Stimulated activated effector memory CD8-positive, alpha-beta T cell treated with anti-CD3 and anti-CD28 coated beads, Interleukin-12 subunit alpha, Interleukin-12 subunit beta, amount 100 ng/mL, for 72 hours (primary cell): ENCODE results near the gene SPACA5.
A peak's percentile ranks its signal among the peaks of the same experiment; 100 is the strongest.
"Not testable (repeated sequence)": the region's sequence is repeated elsewhere in the genome, so short reads cannot be mapped to it uniquely, and the experiment has no call there.

ENCODE experiments used
- ATAC-seq: fragments of 150-1000 bp; cut with Tn5 transposase; 2 replicates; pipeline ENCODE4 v1.10.0; 2021
- DNase-seq, 2 donors: peaks; one replicate each; pipeline ENCODE4 v3.0.0; 2021 to 2022; ENCODE audit warnings: low spot score in 2 of 2
- H3K27ac Mint-ChIP-seq: one replicate; pipeline ENCODE4 v1.8.0; 2022; ENCODE audit warnings: mild to moderate bottlenecking, mixed read lengths
- H3K36me3 Mint-ChIP-seq: one replicate; pipeline ENCODE4 v1.8.0; 2022; ENCODE audit warnings: mild to moderate bottlenecking, mixed read lengths
- H3K4me1 Mint-ChIP-seq: one replicate; pipeline ENCODE4 v1.8.0; 2022; ENCODE audit warnings: mixed read lengths
- H3K4me3 Mint-ChIP-seq: one replicate; pipeline ENCODE4 v1.8.0; 2022; ENCODE audit warnings: mild to moderate bottlenecking, mixed read lengths
- H3K9me3 Mint-ChIP-seq: one replicate; pipeline ENCODE4 v1.8.0; 2022; ENCODE audit warnings: mixed read lengths

Gene SPACA5

GRCh38 chrX:48006688-48007087 lies at the start of gene SPACA5:
TSS of gene SPACA5 (plus strand) at chrX:48006988. CDS start at chrX:48007803, 815 bp downstream.
- ATAC-seq, H3K9me3 Mint-ChIP-seq, H3K4me3 Mint-ChIP-seq, DNase-seq, H3K27ac Mint-ChIP-seq: not testable (repeated sequence)
- H3K4me1 Mint-ChIP-seq, result peaks cover 16% of the 10 kb centered on the region
- peaks cover 16% of the 10 kb centered on the region for H3K36me3 Mint-ChIP-seq

- not testable (repeated sequence) for H3K9me3 Mint-ChIP-seq, H3K4me1 Mint-ChIP-seq, H3K4me3 Mint-ChIP-seq, DNase-seq, ATAC-seq, H3K36me3 Mint-ChIP-seq, H3K27ac Mint-ChIP-seq
These were observed 48.6 kb upstream of the SPACA5 start for GRCh38 chrX:47958206-47958605.

GRCh38 chrX:47958761-47959342 lies 47.9 kb upstream of the SPACA5 start:
- DNase-seq (no peak), ATAC-seq (peak; percentile 63)
- H3K4me1 Mint-ChIP-seq, result no peaks in the 10 kb centered on the region
- no peaks in the 10 kb centered on the region for H3K36me3 Mint-ChIP-seq
- no peak overlapping the region for H3K4me3 Mint-ChIP-seq
- H3K9me3 Mint-ChIP-seq, result no peaks in the 10 kb centered on the region
- H3K27ac Mint-ChIP-seq, result no peak overlapping the region

GRCh38 chrX:47960406-47960805 lies 46.4 kb upstream of the SPACA5 start:
- DNase-seq (no peak), ATAC-seq (no peak)
- Mint-ChIP-seq H3K36me3 (no peaks in the 10 kb centered on the region), H3K27ac (no peak overlapping the region), H3K4me1 (no peaks in the 10 kb centered on the region), H3K9me3 (no peaks in the 10 kb centered on the region), H3K4me3 (no peak overlapping the region)

GRCh38 chrX:47961830-47962229 lies 45.0 kb upstream of the SPACA5 start:
- DNase-seq, H3K4me1 Mint-ChIP-seq, H3K36me3 Mint-ChIP-seq, H3K9me3 Mint-ChIP-seq, H3K27ac Mint-ChIP-seq, H3K4me3 Mint-ChIP-seq, ATAC-seq: not testable (repeated sequence)

- H3K4me3 Mint-ChIP-seq, H3K36me3 Mint-ChIP-seq, H3K27ac Mint-ChIP-seq, ATAC-seq, DNase-seq, H3K9me3 Mint-ChIP-seq, H3K4me1 Mint-ChIP-seq: not testable (repeated sequence)
These were observed 41.3 kb upstream of the SPACA5 start for GRCh38 chrX:47965526-47965925.

- ATAC-seq, result no peak
- H3K27ac Mint-ChIP-seq, result no peak overlapping the region
- no peak overlapping the region for H3K4me3 Mint-ChIP-seq
- H3K9me3 Mint-ChIP-seq, result peaks cover 12% of the 10 kb centered on the region
- H3K36me3 Mint-ChIP-seq, result peaks cover 19% of the 10 kb centered on the region
- no peak for DNase-seq
- peaks cover 5% of the 10 kb centered on the region for H3K4me1 Mint-ChIP-seq
These were observed 33.6 kb upstream of the SPACA5 start for GRCh38 chrX:47973235-47973634.

- no peak overlapping the region for H3K4me3 Mint-ChIP-seq
- DNase-seq, result no peak
- no peak overlapping the region for H3K27ac Mint-ChIP-seq
- peaks cover 20% of the 10 kb centered on the region for H3K9me3 Mint-ChIP-seq
- ATAC-seq, result no peak
- H3K36me3 Mint-ChIP-seq, result peaks cover 52% of the 10 kb centered on the region
- H3K4me1 Mint-ChIP-seq, result peaks cover 5% of the 10 kb centered on the region
These were observed 30.3 kb upstream of the SPACA5 start for GRCh38 chrX:47976254-47977151.

GRCh38 chrX:47991263-47992094 lies 15.3 kb upstream of the SPACA5 start:
- Mint-ChIP-seq H3K9me3 (no peaks in the 10 kb centered on the region), H3K4me1 (peaks cover 31% of the 10 kb centered on the region), H3K4me3 (no peak overlapping the region), H3K27ac (peak overlapping the region; percentile 26), H3K36me3 (peaks cover 50% of the 10 kb centered on the region)
- DNase-seq, result no peak
- peak; percentile 90 for ATAC-seq

GRCh38 chrX:47992095-47992380 lies 14.8 kb upstream of the SPACA5 start:
- DNase-seq (no peak), ATAC-seq (no peak)
- H3K4me3 Mint-ChIP-seq, result no peak overlapping the region
- H3K4me1 Mint-ChIP-seq, result peaks cover 31% of the 10 kb centered on the region
- H3K36me3 Mint-ChIP-seq, result peaks cover 49% of the 10 kb centered on the region
- H3K27ac Mint-ChIP-seq, result peak overlapping the region; percentile 26
- H3K9me3 Mint-ChIP-seq, result no peaks in the 10 kb centered on the region

GRCh38 chrX:47992669-47993068 lies 14.1 kb upstream of the SPACA5 start:
- peak overlapping the region; percentile 26 for H3K27ac Mint-ChIP-seq
- DNase-seq (no peak), ATAC-seq (no peak)
- H3K36me3 Mint-ChIP-seq, result peaks cover 47% of the 10 kb centered on the region
- H3K4me3 Mint-ChIP-seq, result no peak overlapping the region
- H3K4me1 Mint-ChIP-seq, result peaks cover 31% of the 10 kb centered on the region
- no peaks in the 10 kb centered on the region for H3K9me3 Mint-ChIP-seq

GRCh38 chrX:48001260-48001659 lies 5.5 kb upstream of the SPACA5 start:
- Mint-ChIP-seq H3K4me3 (no peak overlapping the region), H3K9me3 (no peaks in the 10 kb centered on the region), H3K36me3 (peaks cover 51% of the 10 kb centered on the region), H3K4me1 (peaks cover 21% of the 10 kb centered on the region), H3K27ac (no peak overlapping the region)
- ATAC-seq (no peak), DNase-seq (no peak)

GRCh38 chrX:48002319-48002718 lies 4.5 kb upstream of the SPACA5 start:
- peak overlapping the region; percentile 33 for H3K4me3 Mint-ChIP-seq
- H3K4me1 Mint-ChIP-seq, result peaks cover 21% of the 10 kb centered on the region
- H3K27ac Mint-ChIP-seq, result no peak overlapping the region
- ATAC-seq (no peak), DNase-seq (no peak)
- H3K9me3 Mint-ChIP-seq, result no peaks in the 10 kb centered on the region
- H3K36me3 Mint-ChIP-seq, result peaks cover 42% of the 10 kb centered on the region

GRCh38 chrX:48002929-48003328 lies 3.9 kb upstream of the SPACA5 start:
- Mint-ChIP-seq H3K4me3 (peak overlapping the region; percentile 96), H3K4me1 (peaks cover 21% of the 10 kb centered on the region), H3K27ac (peak overlapping the region; percentile 99), H3K9me3 (no peaks in the 10 kb centered on the region), H3K36me3 (peaks cover 40% of the 10 kb centered on the region)
- DNase-seq (no peak), ATAC-seq (no peak)

- ATAC-seq (peak; percentile 43), DNase-seq (no peak)
- peak overlapping the region; percentile 96 for H3K4me3 Mint-ChIP-seq
- no peaks in the 10 kb centered on the region for H3K9me3 Mint-ChIP-seq
- peaks cover 36% of the 10 kb centered on the region for H3K36me3 Mint-ChIP-seq
- H3K4me1 Mint-ChIP-seq, result peaks cover 21% of the 10 kb centered on the region
- H3K27ac Mint-ChIP-seq, result peak overlapping the region; percentile 99
These were observed 3.4 kb upstream of the SPACA5 start for GRCh38 chrX:48003367-48003757.
